T-helper 2 cell (primary cell): ENCODE data around the gene MED23.
A peak's percentile ranks its signal among the peaks of the same experiment; 100 is the strongest.

Source experiments
- DNase-seq, 5 experiments: peaks; one replicate each; pipeline versions ENCODE4 v3.0.0 to v3.0.0-alpha.2; 2012 to 2022

The MED23 gene

GRCh38 chr6:131638013-131638412 lies 10.0 kb upstream of the MED23 start:
- no peak for DNase-seq

GRCh38 chr6:131636880-131637792 lies 9.1 kb upstream of the MED23 start, which contains the start of gene ENPP3:
TSS of gene ENPP3 (plus strand) at chr6:131637302. CDS start at chr6:131637385, 83 bp downstream.
- DNase-seq: no peak

- no peak for DNase-seq
These were observed 7.6 kb upstream of the MED23 start for GRCh38 chr6:131635384-131636340.

GRCh38 chr6:131631625-131632289 lies 3.7 kb upstream of the MED23 start:
- DNase-seq: no peak

- DNase-seq: peak in 1 of 5 experiments; percentile 56
These were observed 1.6 kb upstream of the MED23 start for GRCh38 chr6:131629651-131630050.

GRCh38 chr6:131628726-131629125 lies 684 bp upstream of the MED23 start:
- peak in 1 of 5 experiments; percentile 72 for DNase-seq

- peak in 1 of 5 experiments; percentile 35 for DNase-seq
These were observed 12.8 kb downstream of the MED23 start for GRCh38 chr6:131615275-131615674.

GRCh38 chr6:131613296-131613925 lies 14.6 kb downstream of the MED23 start:
- no peak for DNase-seq

GRCh38 chr6:131602781-131603312 lies 25.2 kb downstream of the MED23 start:
- no peak for DNase-seq

GRCh38 chr6:131600716-131601115 lies 27.3 kb downstream of the MED23 start:
- DNase-seq: no peak

- DNase-seq: peak in 1 of 5 experiments; percentile 19
These were observed 30.6 kb downstream of the MED23 start for GRCh38 chr6:131597446-131597845.

GRCh38 chr6:131594074-131594473 lies 34.0 kb downstream of the MED23 start:
- no peak for DNase-seq

GRCh38 chr6:131592935-131593334 lies 35.1 kb downstream of the MED23 start:
- no peak for DNase-seq

GRCh38 chr6:131588643-131589042 lies 39.4 kb downstream of the MED23 start:
- DNase-seq: no peak

- no peak for DNase-seq
These were observed 40.1 kb downstream of the MED23 start for GRCh38 chr6:131587909-131588308.

GRCh38 chr6:131586543-131586942 lies 41.5 kb downstream of the MED23 start:
- DNase-seq: no peak

- DNase-seq: no peak
These were observed 46.5 kb downstream of the MED23 start for GRCh38 chr6:131581523-131581922.

- DNase-seq: no peak
These were observed 52.1 kb downstream of the MED23 start for GRCh38 chr6:131575834-131576478.

- no peak for DNase-seq
These were observed 53.4 kb downstream of the MED23 start for GRCh38 chr6:131574686-131575085.

GRCh38 chr6:131574133-131574532 lies 53.9 kb downstream of the MED23 start:
- no peak for DNase-seq

- no peak for DNase-seq
These were observed 55.2 kb downstream of the MED23 start, which contains the start of gene ARG1 for GRCh38 chr6:131572686-131573415. TSS of gene ARG1 (plus strand) at chr6:131573226. CDS start at chr6:131573283, 57 bp downstream.
